Activated T-cell treated with anti-CD3 and anti-CD28 coated beads for 24 hours (primary cell): ENCODE data around the gene SH3BP5.

Experiments used
- DNase-seq: peaks from one replicate; pipeline ENCODE4 v3.0.0-alpha.2; 2020; ENCODE audit warnings: low read depth

Gene SH3BP5

DNA sequence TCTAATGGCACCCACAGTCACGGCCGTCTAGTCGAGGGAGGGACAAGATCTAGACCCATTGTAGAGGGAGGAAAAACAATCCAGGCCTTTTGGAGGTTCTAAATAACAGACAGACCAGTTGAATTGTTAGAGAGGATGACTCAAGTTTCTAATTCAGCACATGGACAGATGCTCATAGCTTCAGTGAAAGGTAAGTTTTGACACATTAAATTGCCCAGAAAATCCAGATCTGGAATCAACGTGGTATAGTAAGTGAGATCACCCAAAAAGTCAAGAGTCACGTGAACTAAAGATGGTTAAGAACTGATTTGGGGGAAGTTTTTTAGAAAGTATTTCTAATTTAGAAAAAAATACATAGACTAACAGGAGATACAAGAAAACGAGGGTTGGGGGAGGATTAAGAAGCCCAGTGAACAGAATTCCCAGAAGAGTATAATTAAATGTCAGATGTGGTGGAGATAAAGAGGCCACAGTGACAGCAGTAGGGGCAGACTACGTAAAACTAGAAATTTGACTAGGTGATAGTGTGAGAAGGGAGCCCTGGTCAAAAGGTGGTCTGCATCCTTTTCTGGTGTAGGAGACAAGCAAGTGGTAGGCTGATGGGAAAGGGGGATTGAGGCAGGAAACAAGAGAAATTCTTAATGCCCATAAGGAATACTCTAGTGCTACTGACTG, 79.2 kb downstream of the SH3BP5 start:
- DNase-seq = no peak

- no peak for DNase-seq
Observed at GRCh38 chr3:15246186-15246585, 86.2 kb downstream of the SH3BP5 start.

GRCh38 chr3:15243822-15244482, 88.4 kb downstream of the SH3BP5 start:
- no peak for DNase-seq

DNA sequence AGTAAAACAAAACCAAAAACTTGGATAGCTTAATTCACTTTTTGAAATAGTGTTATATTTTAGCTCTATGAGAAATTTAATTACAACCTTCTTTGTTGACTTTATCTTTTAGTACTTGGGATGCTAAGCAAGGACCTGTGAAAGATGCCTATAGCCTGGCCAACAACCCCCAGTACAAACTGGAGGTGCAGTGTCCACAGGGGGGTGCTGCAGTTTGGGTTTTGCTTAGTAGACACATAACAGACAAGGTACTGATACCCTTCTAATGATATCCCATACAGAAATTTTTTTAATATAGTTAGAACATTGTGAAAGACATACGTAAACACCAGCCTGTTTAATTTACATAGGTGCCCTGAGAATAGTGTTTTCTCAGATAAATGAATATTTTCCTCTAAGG, 91.0 kb downstream of the SH3BP5 start:
- DNase-seq = no peak

DNA sequence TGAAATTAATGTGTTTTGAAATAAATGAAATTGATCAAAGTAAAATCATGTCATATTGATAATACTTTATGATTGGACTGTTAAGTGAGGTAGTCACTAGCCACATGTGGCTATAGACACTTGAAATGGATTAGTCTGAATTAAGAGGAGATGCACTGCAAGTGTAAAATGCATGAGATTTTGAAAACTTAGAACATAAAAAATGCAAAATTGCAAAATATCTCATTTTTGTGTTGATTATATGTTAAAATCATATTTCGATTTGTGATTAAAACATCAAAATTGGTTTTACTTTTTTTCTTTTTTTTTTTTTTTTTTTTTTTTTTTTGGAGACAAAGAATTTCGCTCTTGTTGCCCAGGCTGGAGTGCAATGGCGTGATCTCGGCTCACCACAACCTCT, 103.1 kb downstream of the SH3BP5 start:
- DNase-seq = no peak

DNA sequence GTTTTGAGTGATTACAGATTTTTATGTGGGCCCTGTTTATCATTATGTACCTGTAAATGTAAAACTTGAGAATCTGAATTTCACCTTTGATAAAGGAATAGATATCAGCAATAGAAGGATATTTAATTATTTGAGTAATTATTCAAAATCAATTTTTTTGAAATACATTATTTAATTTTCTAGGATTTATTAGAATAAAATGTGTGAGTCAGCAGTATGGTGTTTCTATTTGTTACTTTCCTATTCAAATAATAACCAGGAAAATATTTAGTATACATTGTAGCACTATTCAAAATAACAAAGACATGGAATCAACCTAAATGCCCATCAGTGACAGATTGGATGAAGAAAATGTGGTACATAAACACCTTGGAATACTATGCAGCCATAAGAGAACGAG, 104.2 kb downstream of the SH3BP5 start:
- DNase-seq = no peak

- DNase-seq = no peak
Observed at GRCh38 chr3:15223685-15224572, 108.5 kb downstream of the SH3BP5 start.

DNA sequence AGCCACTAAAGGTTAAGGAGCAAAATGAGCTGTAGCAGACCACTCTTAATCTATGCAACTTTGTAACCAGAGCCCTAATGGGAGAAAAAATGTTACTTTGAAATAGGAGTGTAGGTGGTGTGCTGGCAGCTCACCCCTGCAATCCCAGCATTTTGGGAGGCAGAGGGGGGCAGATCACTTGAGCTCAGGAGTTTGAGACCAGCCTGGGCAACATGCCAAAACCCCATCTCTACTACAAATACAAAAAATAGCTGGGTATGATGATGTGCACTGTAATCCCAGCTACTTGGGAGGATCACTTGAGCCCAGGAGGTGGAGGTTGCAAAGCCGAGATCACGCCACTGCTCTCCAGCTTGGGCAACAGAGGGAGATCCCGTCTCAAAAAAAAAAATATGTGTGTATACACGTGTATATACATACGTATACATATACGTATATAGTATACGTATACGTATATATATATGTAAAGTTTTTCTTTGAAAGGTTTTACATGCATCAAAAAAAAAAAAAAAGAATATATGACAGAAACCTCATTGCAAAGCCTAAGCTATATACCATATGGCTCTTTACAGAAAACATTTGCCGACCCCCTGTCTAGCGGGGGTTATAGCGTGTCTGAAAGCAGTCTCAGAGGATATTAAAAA, 110.7 kb downstream of the SH3BP5 start:
- no peak for DNase-seq

DNA sequence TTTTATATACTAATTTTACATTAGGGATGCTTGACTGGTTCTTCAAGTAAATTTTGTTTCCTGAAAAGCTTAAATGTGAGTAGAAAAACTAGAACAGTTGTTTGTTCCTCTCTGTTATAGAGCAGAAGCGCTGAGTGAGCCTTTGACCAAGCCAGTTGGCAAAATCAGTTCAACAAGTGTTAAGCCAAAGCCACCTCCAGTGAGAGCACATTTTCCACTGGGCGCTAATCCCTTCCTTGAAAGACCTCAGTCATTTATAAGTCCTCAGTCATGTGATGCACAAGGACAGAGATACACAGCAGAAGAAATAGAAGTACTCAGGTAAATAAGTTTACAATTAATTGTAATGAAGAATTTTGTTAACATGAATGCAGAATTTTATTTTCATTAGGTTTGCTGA, 111.7 kb downstream of the SH3BP5 start:
- DNase-seq = no peak

GRCh38 chr3:15220056-15220455, 112.3 kb downstream of the SH3BP5 start:
- no peak for DNase-seq

DNA sequence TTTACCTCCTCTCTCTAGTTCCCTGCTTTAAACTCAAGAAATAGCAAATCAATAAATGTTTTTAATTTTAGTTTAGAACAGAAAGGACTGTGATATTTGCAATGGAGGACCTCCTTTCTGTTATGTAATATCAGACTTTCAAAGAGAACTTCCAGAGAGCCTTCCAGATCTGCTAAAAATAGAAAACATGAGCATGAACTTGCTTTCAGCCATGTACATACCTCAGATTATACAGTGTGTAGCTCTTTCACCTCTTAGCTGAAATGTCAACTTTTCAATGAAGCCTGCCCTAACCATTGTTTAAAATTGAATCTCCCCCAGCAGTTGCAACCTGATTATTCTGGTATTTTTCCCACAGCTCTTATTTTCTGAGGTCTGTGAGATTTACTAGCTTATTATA, 113.7 kb downstream of the SH3BP5 start:
- DNase-seq = no peak

GRCh38 chr3:15217841-15218267, 114.5 kb downstream of the SH3BP5 start:
- DNase-seq = no peak

- no peak for DNase-seq
Observed at GRCh38 chr3:15217011-15217671, 115.2 kb downstream of the SH3BP5 start.

DNA sequence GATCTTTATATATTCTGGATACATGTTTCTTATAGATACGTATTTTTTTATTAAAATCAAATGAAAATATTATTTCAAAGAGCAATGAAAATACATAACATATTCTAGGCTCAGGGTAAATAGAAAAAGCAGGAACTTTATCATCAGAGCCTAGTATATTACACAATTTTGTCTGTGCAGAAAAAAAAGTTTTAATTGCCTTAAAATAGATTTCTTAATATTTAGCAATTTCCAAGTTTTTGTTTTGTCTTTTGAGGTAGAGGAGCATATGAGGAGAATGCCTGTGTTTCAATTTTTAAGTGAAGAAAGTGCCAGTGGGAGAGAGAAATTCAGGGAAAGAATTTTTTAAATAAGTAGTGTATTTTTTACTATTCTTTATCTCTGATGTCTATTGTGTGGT, 115.9 kb downstream of the SH3BP5 start:
- no peak for DNase-seq

DNA sequence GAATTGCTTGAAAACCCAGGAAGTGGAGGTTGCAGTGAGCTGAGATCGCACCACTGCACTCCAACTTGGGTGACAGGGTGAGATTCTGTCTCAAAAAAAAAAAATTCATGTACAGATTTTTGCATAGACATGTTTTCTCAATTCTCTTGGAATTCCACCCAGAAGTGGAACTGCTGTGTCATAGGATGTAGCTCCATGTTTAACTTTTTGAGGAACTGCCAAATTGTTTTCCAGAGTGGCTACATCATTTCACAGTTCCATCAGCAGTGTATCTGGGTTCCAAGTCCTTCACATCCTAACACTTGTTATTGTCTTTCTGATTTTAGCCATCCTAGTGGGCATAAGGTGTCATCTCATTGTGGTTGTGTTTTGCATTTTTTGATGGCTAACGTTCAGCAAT, 116.4 kb downstream of the SH3BP5 start:
- DNase-seq = no peak

GRCh38 chr3:15214758-15215157, 117.6 kb downstream of the SH3BP5 start:
- DNase-seq = no peak

DNA sequence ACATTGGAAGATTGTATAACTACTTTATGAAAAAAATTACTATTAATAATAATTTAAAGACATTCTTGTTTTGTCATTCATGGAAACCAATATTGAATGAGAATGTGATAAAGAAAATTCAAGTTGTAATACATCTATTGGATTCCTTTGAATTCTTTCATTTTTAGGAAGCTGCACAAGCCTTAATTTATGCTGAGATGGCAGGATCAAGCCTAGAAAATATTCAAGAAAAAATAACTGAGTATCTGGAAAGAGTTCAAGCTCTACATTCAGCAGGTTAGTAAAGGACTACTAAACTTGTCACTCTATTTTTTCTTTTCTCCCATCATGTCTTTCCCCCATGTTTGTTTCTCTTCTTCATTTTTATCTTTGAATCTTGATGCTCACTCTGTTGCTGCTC, 120.4 kb downstream of the SH3BP5 start:
- DNase-seq = no peak

DNA sequence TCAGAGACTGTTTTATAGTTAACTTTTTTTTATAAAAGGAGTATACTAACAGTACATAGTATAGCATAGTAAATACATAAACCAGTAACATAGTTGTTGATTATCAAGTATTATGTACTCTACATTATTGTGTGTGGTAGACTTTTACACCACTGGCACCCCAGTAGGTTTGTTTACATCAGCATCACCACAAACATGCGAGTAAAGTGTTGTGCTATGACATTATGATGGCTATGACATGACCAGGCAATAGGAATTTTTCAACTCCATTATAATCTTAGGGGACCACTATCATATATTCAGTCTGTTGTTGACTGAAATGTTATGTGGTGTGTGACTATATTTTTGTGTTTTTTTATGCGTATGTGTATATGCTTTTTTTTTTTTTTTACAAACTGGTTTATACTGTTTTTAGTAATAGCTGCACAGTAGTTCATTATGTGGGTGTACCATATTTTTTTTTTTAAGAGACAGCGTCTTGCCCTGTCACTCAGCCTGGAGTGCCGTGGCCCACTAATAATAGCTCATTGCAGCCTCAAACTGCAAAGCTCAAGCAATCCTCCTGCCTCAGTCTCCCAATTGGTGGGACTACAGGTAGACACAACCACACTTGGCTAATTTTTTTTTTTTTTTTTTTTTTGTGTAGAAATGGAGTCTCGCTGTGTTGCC, 124.4 kb downstream of the SH3BP5 start:
- no peak for DNase-seq

DNA sequence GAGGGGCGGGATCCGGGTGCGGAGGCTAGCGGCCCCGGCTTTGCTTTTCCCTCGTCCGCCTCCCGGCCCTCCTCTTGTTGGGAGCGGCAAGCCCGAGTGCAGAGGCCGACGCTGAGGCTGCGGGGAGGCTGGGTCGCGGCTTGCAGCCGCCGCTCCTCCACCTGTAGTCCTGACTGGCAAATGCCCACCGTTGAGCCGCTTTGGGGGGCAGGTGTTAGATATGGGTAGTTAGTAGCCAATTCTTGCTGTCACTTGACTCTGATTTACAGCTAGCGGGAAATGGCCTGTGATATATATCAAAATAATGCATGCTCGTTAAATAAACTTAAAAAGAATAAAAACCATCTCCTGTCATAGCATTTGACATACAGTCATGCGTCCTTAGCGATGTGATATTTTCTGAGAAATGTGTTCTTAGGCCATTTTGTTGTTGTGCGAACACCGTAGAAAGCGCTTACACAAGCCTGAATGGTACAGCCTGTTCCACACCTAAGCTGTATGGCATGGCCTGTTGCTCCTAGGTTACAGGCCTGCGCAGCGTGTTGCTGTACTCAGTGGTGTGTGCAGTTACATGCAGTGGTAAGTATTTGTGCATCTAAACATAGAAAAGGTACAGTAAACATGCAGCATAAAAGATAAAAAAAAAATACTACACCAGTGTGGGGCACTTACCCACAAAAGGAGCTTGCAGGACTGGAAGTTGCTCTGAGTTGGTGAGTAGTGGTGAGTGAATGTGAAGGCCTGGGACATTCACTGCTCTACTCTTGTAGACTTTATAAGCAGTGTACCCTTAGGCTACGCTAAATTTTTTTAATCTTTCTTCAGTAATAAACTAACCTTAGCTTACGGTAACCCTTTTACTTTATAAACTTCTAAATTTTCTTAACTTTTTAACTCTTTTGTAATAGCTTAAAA, 125.5 kb downstream of the SH3BP5 start:
- DNase-seq = no peak

DNA sequence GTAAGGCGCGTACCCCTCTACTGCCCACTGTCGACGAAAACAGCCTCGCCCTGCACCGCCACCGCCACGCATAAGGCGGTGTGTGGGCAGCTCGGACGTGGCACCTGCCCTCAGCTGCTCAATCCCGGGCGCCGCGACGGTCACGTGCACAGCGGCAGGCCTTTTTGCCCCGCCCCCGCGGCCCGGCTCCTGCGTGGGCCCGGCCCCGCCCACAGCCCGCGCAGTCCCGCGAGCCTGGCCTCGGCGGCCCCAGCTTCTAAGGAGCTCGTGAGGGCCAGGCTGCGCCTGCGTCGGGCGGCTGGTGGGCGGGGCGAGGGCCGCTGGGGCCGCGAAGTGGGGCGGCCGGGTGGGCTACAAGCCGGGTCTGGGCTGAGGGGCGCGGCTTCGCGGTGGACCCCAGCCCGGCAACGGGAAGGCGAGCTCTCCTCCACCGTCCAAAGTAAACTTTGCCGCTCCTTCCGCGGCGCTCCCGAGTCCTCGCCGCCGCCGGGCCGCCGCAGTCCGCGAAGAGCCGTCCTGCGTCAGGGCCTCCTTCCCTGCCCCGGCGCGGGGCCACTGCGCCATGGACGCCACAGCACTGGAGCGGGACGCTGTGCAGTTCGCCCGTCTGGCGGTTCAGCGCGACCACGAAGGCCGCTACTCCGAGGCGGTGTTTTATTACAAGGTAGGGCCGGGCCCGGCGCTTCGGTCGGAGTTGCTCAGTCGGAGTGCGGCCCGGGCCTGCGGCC, 126.3 kb downstream of the SH3BP5 start, which contains the start of gene CAPN7:
CAPN7 (plus strand) TSS at position 313 of the 728 bp plus-strand sequence; CDS start at position 563, 250 bp downstream.
- DNase-seq = peak; percentile 93
